ENCODE measurements around the gene FCMR.

FCMR gene

GRCh38 chr1:206923009-206923960, 1.5 kb upstream of the FCMR start:
- no peak for DNase-seq

DNA sequence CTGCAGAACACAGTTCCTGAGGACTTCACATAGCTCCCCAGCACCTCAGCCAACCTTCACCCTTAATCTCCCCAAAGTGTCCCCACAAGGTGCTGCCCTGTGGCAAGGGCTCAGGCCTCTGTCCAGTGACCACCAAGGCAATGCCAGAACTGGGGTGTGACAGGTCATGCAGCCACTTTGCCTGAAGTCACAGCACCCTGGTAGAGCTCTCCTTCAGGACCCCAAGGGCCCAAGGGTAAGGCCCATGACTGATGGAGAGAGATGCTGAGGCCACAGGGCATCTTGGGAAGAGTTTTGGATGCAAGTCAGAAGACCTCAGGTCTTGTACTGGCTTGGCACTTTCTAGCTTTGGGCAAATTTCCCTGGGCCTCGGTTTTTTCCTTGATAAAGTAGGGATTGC, 783 bp upstream of the FCMR start:
- DNase-seq: no peak

DNA sequence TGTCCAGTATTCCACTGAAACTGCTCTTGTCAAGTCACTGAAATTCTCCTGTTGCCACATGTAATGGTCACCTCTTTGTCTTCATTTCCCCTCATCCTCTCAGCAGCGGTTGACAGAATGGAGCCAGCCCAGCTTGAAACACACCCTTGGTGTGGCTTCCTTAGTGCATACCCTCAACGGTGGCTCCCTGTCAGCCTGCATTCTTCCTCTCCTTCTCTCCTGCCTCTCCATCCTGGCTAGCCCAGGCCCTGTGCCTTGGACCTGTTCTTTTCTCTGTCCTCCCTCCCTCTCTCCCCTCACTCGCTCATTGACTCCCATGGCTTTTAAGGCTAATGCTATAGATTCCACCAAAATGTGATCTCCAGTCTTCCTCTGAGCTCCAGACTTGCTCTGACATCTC, 3.7 kb downstream of the FCMR start:
- DNase-seq: no peak

DNA sequence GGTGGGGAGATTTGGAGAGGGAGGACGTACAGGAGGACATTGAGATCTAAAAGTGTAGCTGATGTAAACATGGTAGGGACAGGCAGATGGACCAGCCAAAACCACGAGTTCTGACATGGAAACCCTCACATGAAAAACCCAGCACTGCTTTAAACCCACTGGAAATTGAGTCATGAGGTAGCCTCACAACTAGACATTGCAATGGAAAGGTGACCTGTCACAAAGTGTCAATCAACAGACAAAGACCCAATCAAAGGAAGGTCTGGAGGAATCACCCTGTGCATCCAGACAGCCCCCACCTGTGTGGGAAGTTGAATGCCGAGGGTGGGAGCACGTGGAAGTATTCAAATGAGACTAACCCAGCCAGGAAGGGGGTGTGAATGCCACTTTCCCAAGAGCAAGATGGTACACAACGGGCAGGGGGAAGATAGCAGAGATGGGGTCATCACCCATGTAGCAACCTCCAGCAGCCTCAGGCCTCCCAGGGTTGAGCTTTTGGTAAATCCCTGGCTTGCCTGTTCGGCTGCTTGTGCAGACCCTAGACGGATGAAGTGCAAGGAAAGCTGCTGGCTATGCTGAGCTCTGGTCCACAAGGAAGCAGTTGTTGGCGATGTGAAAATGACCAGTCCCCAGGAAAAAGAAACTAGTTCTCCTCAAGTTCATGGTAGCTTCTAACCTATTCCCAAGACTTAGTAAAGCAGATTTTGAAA, 5.6 kb downstream of the FCMR start:
- DNase-seq: no peak

- peak; percentile 33 for DNase-seq
These were observed 6.6 kb downstream of the FCMR start for GRCh38 chr1:206915030-206915735.

DNA sequence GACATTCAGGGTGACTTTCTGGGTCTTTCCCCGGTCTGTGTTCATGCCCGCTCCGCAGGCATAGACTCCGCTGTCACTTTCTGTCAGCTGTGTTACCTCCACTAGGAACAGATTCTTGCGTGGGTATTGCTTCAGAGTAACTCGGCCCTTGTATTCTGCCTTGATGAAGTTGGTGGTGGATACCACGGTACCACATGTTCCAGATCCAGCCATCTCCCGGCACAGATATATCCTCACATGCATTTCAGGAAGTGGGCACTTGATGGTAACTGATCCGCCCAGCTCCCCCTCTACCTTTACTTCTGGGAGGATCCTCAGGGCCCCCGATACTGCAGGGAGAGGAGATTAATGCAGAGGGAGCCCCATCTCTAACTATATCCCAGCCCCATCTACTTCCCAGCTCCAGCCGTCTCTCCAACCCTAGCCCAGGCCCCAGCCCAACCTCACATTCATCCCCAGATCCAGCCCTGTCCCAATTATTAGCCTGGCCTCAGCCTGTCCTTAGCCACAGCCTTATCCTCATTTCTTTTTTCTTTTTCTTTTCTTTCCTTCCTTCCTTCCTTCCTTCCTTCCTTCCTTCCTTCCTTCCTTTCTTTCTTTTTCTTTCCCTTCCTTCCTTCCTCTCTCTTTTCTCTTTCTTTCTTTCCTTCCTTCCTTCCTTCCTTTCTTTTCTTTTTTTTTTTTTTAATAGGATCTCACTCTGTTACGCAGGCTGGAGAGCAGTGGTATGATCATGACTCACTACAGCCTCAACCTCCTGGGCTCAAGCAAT, 7.8 kb downstream of the FCMR start:
- DNase-seq: no peak

DNA sequence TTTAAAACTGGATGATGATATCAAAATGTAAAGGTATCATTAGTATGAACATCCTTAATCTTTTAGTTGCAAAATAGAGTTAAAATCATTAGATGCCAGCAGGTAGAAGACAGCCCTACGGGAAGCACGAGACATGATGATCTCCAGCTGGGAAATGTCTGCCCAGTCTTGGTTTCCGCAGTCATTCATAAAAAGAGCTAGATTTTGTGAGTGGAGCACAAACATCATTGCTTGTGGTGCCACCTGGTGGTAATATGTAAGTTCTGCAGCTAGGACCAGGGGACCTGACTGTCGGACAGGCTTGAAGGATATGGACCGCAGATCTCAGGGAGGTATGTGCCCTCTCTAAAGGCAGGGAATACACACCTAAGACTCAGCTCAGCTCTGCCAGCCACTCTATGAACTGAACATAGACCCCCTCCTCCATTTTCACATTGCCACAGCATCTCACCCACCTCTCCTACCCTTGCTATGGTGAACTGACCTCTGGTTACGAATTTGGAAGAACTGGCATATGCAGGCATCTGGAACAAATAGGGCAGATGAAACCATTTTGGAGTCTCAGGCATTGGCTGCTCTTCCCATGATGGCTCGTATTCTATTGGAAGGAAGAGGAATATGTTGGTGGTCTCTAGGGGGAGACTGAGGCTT, 9.2 kb downstream of the FCMR start:
- peak; percentile 84 for DNase-seq

DNA sequence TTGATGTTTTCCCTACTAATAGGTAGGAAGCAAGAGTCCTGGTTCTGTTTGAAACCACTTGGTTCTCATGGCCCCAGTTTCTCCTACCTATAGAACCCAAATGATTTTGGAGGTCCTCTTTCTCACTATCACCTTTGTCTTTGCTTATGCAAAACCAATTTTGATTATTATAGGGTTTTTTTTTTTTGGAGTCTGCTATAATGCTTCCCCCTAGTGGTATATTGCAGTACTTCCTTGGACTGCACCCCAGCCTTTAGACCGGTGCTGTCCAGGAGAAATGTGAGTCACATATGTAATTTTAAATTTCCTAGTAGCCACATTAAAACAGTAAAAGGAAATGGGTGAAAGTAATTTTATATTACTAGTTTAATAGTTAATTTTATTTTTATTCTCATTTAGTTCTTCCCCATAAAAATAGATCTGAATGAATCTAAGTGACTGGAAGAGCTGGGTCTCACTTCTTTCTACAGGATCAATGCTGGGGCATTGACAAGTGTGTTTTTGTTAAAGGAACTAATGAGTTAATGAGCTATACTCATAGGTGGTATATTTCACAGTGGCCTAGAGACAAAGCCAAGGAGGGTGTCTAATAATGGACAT, 10.6 kb downstream of the FCMR start:
- peak; percentile 54 for DNase-seq

- DNase-seq: no peak
These were observed 11.8 kb downstream of the FCMR start for GRCh38 chr1:206909883-206910318.

DNA sequence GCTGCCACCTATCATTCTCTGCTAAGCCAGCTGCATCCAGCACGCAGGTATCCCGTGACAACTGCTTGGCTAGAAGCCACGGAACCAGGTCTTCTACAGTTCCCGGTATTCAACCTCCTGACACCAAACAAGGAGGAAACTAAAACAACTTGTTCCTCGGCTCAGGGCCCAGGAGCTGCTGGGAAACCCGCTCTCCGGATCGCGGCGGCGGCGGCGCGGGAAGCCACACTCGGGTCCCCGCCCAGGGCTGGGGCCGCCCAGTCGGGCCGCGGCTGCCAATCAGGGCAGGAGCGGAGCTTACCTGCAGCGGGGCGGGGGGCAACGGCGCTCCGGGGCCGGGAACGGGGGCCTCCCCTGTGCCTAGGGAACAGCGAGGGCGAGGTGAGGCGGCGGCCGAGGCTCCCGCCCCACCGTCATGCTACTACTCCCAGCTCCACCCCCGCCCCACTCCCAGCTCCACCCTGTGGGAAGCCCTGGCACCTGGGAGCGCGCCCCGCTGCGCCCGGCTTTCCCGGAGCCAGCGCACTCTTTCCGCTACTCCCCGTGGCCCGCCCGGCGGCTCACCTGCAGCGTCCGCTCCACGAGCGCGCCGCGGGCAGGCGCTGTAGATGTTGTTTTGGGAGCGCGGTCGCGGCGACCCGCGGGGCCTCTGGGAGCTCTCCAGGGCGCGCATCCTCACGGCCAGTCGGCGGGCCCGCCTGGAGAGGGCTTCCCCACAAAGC, 12.4 kb downstream of the FCMR start:
- DNase-seq: peak; percentile 79

DNA sequence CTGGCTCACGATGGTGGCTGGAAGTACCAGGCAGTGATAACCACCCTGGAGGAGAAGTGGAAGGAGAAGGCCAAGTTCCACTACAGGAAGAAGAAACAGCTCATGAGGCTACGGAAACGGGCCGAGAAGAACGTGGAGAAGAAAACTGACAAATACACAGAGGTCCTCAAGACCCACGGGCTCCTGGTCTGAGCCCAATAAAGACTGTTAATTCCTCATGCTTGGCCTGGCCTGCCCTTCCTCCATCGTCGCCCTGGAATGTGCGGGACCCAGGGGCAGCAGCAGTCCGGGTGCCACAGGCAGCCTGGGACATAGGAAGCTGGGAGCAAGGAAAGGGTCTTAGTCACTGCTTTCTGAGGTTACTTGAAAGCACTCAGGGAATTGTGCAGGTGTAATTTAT, 13.7 kb downstream of the FCMR start:
- no peak for DNase-seq

DNA sequence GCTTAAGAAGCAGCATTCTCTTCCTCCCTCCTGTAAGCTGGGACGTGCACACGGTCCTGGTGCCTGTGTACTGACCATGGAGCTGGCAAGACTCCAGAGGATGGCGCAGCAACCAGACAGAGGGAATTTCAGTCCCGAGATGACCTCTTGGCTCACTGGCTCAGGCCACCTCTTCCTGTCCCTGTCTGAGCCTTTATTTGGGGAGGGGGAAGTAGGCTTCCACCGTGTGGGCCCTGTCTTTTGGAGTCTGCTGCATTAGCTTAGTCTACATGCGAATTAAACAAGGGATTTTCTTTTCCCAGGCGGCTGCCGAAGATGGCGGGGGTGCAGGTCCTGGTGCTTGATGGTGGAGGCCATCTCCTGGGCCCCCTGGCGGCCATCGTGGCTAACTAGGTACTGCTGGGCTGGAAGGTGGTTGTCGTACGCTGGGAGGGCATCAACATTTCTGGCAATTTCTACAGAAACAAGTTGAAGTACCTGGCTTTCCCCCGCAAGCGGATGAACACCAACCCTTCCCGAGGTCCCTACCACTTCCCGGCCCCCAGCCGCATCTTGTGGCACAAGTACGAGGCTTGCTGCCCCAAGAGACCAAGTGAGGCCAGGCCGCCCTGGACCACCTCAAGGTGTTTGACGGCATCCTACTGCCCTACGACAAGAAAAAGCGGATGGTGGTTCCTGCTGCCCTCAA, 14.3 kb downstream of the FCMR start:
- no peak for DNase-seq

- no peak for DNase-seq
These were observed 16.2 kb downstream of the FCMR start for GRCh38 chr1:206905295-206906164.

GRCh38 chr1:206904423-206905142, 17.2 kb downstream of the FCMR start:
- no peak for DNase-seq

GRCh38 chr1:206903687-206904086, 18.1 kb downstream of the FCMR start:
- DNase-seq: no peak

DNA sequence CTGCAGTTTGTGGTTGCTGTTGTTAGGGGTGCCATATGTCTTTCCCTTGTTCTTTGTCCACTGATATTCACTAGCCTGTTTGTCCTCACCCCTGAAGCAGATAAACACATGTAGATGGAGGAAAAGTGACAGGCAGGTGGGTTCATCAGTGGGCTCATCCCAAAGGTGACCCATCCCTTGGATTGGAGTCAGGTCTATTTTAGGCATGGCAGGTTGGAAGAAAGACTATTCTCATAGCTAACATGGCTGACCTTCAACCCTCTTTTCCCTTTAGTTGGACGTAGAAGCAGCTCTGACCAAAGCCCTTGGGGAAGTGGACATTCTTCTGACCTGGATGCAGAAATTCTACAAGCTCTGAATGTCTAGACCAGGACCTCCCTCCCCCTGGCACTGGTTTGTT, 19.0 kb downstream of the FCMR start:
- no peak for DNase-seq

DNA sequence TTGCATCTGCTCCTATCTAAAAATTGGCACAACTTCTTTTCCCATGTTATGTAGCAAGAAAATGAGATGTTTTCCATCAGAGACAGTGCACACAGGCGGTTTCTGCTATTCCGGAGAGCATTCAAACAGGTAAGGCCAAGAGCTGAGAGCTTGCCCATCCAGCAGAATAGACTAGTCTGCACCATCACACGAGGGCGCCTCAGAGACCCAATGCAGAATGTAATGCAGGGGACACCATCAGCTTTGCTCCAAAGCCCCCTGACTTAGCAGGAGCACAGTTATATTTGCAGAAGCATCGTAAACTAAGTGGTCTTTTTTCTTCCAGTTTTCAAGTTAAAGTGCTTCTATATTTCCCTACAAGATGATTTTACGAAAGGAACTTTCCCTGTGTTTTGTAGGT, 19.8 kb downstream of the FCMR start:
- no peak for DNase-seq

GRCh38 chr1:206900149-206900548, 21.6 kb downstream of the FCMR start:
- no peak for DNase-seq

GRCh38 chr1:206899717-206900116, 22.0 kb downstream of the FCMR start:
- no peak for DNase-seq
